Endothelial cell of umbilical vein (primary cell): Measurements from ENCODE around the gene MON1A. TPM values are rescaled to one million over a fixed set of nuclear protein-coding genes. Genes with fewer than 3 reads are reported as not detected.

ENCODE experiments used
- BruUV-seq: library from RNA; stranded (reverse); fragments of 400-500 nt; replicated peaks from 2 replicates; lab custom pipeline; 2021; lab: Mats Ljungman, UMichigan
- CTCF ChIA-PET: fragments of 300-600, 350-600 bp; sonication (Branson Sonifier 250); formaldehyde crosslinking; loops from one replicate; lab custom pipeline; 2021; ENCODE audit warnings: antibody characterized with exemption, inconsistent platforms; lab: Charles Lee
- POLR2A ChIA-PET: fragments of 300-600, 350-600 bp; sonication (Branson Sonifier 250); formaldehyde crosslinking; loops from one replicate; lab custom pipeline; 2021; ENCODE audit warnings: antibody characterized with exemption, inconsistent platforms; lab: Charles Lee
- DNase-seq: peaks from one replicate; pipeline ENCODE4 v3.0.0-alpha.2; 2011; ENCODE audit warnings: low read depth, low spot score
- FAIRE-seq: peaks from 2 replicates; lab custom pipeline; 2011; peaks lifted over from hg19 to GRCh38; lab: Jason Lieb, UNC
- H2AFZ ChIP-seq: 2 replicates; pipeline ENCODE4 v1.6.0; 2012; ENCODE audit warnings: low read depth, low read length, control low read depth, inconsistent platforms
- H3K27ac ChIP-seq: 2 replicates; pipeline ENCODE4 v1.5.1; 2011; ENCODE audit warnings: low read depth, mild to moderate bottlenecking, control low read depth, low read length, moderate library complexity; ENCODE audit not compliant: insufficient read depth
- H3K27me3 ChIP-seq, 2 experiments: 2 replicates each; pipeline versions ENCODE4 v1.6.0 to v1.6.1; 2011; ENCODE audit warnings: low read length in 2 of 2, mixed read lengths in 1 of 2; ENCODE audit not compliant: control insufficient read depth in 2 of 2, insufficient read depth in 2 of 2
- H3K36me3 ChIP-seq, 2 experiments: 2 replicates in 1 of 2; 3 replicates in 1 of 2; pipeline ENCODE4 v1.5.1; 2011; ENCODE audit warnings: low read length in 2 of 2, mild to moderate bottlenecking in 1 of 2, moderate library complexity in 1 of 2; ENCODE audit not compliant: control insufficient read depth in 2 of 2, insufficient read depth in 2 of 2; ENCODE audit errors: extremely low read depth in 1 of 2
- H3K4me1 ChIP-seq: 3 replicates; pipeline ENCODE4 v1.5.1; 2011; ENCODE audit warnings: mild to moderate bottlenecking, low read length; ENCODE audit not compliant: control insufficient read depth, insufficient read depth; ENCODE audit errors: extremely low read depth
- H3K4me2 ChIP-seq: 2 replicates; pipeline ENCODE4 v1.6.1; 2011; ENCODE audit warnings: low read length, control low read depth, mixed read lengths; ENCODE audit not compliant: insufficient read depth
- H3K4me3 ChIP-seq, 3 experiments: fragments of 200-600 bp in 1 of 3; sonication (generic), shearing (Covaris generic) in 1 of 3; replicated peaks in 1 of 3; 2 replicates each; pipeline ENCODE4 v1.5.1; 2011 to 2016; ENCODE audit warnings: control low read depth in 3 of 3, low read length in 3 of 3, mild to moderate bottlenecking in 2 of 3, inconsistent platforms in 1 of 3, low read depth in 1 of 3, moderate library complexity in 1 of 3; ENCODE audit not compliant: insufficient read depth in 1 of 3
- H3K79me2 ChIP-seq: 2 replicates; pipeline ENCODE4 v1.6.0; 2012; ENCODE audit warnings: low read length, inconsistent platforms; ENCODE audit not compliant: control insufficient read depth, insufficient read depth
- H3K9ac ChIP-seq: replicated peaks from 2 replicates; pipeline ENCODE3; 2011; ENCODE audit warnings: low read length, control low read depth; ENCODE audit not compliant: insufficient read depth; ENCODE audit errors: extremely low read depth
- H3K9me1 ChIP-seq: replicated peaks from 3 replicates; pipeline ENCODE4 v1.6.0; 2011; ENCODE audit warnings: mild to moderate bottlenecking, low read length; ENCODE audit not compliant: control insufficient read depth, insufficient read depth; ENCODE audit errors: extremely low read depth
- H3K9me3 ChIP-seq: replicated peaks from 2 replicates; pipeline ENCODE4 v1.5.1; 2012; ENCODE audit warnings: low read length, inconsistent platforms; ENCODE audit not compliant: control insufficient read depth, insufficient read depth
- H4K20me1 ChIP-seq: replicated peaks from 2 replicates; pipeline ENCODE3; 2011; ENCODE audit warnings: mild to moderate bottlenecking, low read length; ENCODE audit not compliant: control insufficient read depth, insufficient read depth; ENCODE audit errors: extremely low read depth
- EZH2 ChIP-seq: IDR thresholded peaks from 2 replicates; pipeline ENCODE4 v1.6.1; 2012; ENCODE audit warnings: borderline replicate concordance, low read depth, mild to moderate bottlenecking, moderate library complexity, low read length, inconsistent platforms; ENCODE audit not compliant: severe bottlenecking
- FOS ChIP-seq: IDR thresholded peaks from 2 replicates; pipeline ENCODE4 v1.6.1; 2011; ENCODE audit warnings: mild to moderate bottlenecking, low read length, moderate library complexity, borderline replicate concordance; ENCODE audit not compliant: insufficient read depth
- GATA2 ChIP-seq: IDR thresholded peaks from 2 replicates; pipeline ENCODE4 v1.7.0; 2011; ENCODE audit warnings: low read depth, mild to moderate bottlenecking, moderate library complexity, mixed read lengths, low read length; ENCODE audit not compliant: insufficient read length, insufficient read depth
- JUN ChIP-seq: IDR thresholded peaks from 2 replicates; pipeline ENCODE4 v1.6.1; 2011; ENCODE audit warnings: borderline replicate concordance, low read depth; ENCODE audit not compliant: insufficient read length, insufficient read depth
- MYC ChIP-seq: IDR thresholded peaks from one replicate; pipeline ENCODE4 v1.6.1; 2011; ENCODE audit warnings: mild to moderate bottlenecking, low read depth, low read length
- POLR2A ChIP-seq: IDR thresholded peaks from 2 replicates; pipeline ENCODE4 v1.6.1; 2012; ENCODE audit warnings: low read depth, mild to moderate bottlenecking, control low read depth, low read length
- POLR2AphosphoS5 ChIP-seq: IDR thresholded peaks from 2 replicates; pipeline ENCODE4 v1.6.1; 2012; ENCODE audit warnings: low read depth, mild to moderate bottlenecking, control low read depth, low read length, moderate library complexity; ENCODE audit not compliant: insufficient read depth
- dilution Hi-C: fragments of 300-500 bp; cut with MboI; formaldehyde crosslinking; loops from one replicate; pipeline ENCODE4 v1.15.0; 2019; ENCODE audit warnings: low sequenced_read_pairs; ENCODE audit not compliant: extremely low pct_ligation_motif_present
- intact Hi-C: fragments of 100-400 bp; cut with micrococcal nuclease; formaldehyde crosslinking; loops from one replicate; pipeline ENCODE4 v1.10.0; 2022
- polyA plus RNA-seq, 4 experiments: library from polyadenylated mRNA; depleted of rRNA in 3 of 4; stranded (reverse) in 3 of 4; unstranded in 1 of 4; fragments of >200 nt; gene quantifications; 2 replicates each; pipeline versions ENCODE4 v1.2.1 to v1.2.3, GENCODE V29; 2011 to 2012; ENCODE audit warnings: missing spikeins in 1 of 4
- total RNA-seq: library from RNA; stranded (reverse); gene quantifications from 2 replicates; pipeline ENCODE4 v1.2.3, GENCODE V29; 2021
- TF ChIP-seq, protein P1 (sequence below), 2 donors: IDR thresholded peaks; 1 replicate in 1 of 2; 2 replicates in 1 of 2; pipeline ENCODE4 v1.5.1; 2011; ENCODE audit warnings: low read length in 2 of 2, mild to moderate bottlenecking in 2 of 2, moderate library complexity in 2 of 2, control low read depth in 1 of 2, inconsistent platforms in 1 of 2, low read depth in 1 of 2; ENCODE audit not compliant: insufficient read depth in 1 of 2; ENCODE audit errors: extremely low read depth in 1 of 2
- TF ChIP-seq, protein P2 (sequence below): IDR thresholded peaks from 2 replicates; pipeline ENCODE4 v1.6.1; 2011; ENCODE audit not compliant: insufficient read depth, insufficient read length

MON1A gene
- total and polyA plus RNA-seq, 2 donors (not counting 3 experiments of a cell fraction or from before 2014, with no cell fraction given), result 17.5 to 31.1 TPM

DNA sequence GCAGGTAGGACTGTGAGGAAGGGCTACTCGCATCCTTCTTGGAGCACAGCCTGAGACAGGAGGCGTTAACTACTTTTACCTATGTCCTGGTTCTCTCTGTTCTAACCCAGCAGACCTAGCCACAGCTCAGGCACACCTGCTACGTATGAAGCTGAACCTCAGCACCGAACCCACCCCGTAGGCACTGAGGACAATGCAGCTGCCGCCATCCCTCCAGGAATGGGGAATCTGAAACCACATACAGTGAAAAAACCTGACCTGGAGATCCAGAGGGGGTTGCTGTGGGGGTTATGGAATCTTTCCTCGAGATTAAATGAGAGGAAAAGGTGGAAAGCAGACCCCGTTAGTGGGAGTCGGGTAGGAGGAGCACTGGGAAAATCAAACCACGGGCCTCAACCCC, 40.3 kb downstream of the MON1A start:
- dilution Hi-C loops, result no loop called here
- no peaks in the 10 kb centered on the region for H3K79me2 ChIP-seq
- H3K4me1 ChIP-seq, result no peaks in the 10 kb centered on the region
- POLR2A ChIA-PET, result no interaction called here
- no peaks in the 10 kb centered on the region for H4K20me1 ChIP-seq
- H3K4me3 ChIP-seq, result no peak overlapping the region
- TF ChIP-seq JUN, result no peak
- TF ChIP-seq EZH2, result no peak
- TF ChIP-seq POLR2A, result no peak
- TF ChIP-seq, protein P1, sequence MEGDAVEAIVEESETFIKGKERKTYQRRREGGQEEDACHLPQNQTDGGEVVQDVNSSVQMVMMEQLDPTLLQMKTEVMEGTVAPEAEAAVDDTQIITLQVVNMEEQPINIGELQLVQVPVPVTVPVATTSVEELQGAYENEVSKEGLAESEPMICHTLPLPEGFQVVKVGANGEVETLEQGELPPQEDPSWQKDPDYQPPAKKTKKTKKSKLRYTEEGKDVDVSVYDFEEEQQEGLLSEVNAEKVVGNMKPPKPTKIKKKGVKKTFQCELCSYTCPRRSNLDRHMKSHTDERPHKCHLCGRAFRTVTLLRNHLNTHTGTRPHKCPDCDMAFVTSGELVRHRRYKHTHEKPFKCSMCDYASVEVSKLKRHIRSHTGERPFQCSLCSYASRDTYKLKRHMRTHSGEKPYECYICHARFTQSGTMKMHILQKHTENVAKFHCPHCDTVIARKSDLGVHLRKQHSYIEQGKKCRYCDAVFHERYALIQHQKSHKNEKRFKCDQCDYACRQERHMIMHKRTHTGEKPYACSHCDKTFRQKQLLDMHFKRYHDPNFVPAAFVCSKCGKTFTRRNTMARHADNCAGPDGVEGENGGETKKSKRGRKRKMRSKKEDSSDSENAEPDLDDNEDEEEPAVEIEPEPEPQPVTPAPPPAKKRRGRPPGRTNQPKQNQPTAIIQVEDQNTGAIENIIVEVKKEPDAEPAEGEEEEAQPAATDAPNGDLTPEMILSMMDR (IDR thresholded peaks at IDR 0.05; ENCODE audit: extremely low read depth in 1 of 2, insufficient read depth in 1 of 2, low read depth in 1 of 2, low read length in 2 of 2), result no peak
- FAIRE-seq (no peak), DNase-seq (no peak)
- no peaks in the 10 kb centered on the region for H3K9me3 ChIP-seq
- no peaks in the 10 kb centered on the region for H3K9me1 ChIP-seq
- no peak overlapping the region for H2AFZ ChIP-seq
- H3K36me3 ChIP-seq, result no peaks in the 10 kb centered on the region
- CTCF ChIA-PET, result interaction anchor here (1.0 to 2.4 kb wide), 2 partner anchors 11 to 39 kb away, joined by 3 to 11 read pairs; no protein-coding TSS in a partner anchor
- no peaks in the 10 kb centered on the region for H3K27me3 ChIP-seq
- BruUV-seq, result no TSS peak
- no peak overlapping the region for H3K27ac ChIP-seq
- no peak overlapping the region for H3K9ac ChIP-seq
- H3K4me2 ChIP-seq, result no peak overlapping the region
- intact Hi-C loops, result no loop called here

DNA sequence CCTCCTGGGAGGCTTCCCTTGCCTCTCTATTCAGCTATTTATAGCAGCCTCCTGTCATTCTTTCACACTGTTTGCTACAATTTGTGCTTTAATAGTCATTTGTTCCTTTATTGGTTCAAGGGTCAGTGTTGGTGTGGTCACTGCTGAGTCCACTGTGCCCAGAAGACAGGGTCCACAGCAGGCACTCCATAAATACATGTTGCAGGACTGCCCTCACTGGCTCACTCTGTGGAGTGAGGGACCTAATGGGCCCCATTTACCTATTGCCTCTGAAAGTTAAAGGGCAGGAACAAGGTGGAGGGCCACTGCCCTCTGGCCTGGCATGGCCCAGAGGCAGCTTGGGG, 42.7 kb downstream of the MON1A start:
- H3K9ac ChIP-seq, result no peak overlapping the region
- H3K4me1 ChIP-seq, result no peaks in the 10 kb centered on the region
- no peak overlapping the region for H2AFZ ChIP-seq
- DNase-seq (no peak), FAIRE-seq (no peak)
- H3K9me3 ChIP-seq, result no peaks in the 10 kb centered on the region
- no TSS peak for BruUV-seq
- TF ChIP-seq MYC (no peak), FOS (no peak), POLR2AphosphoS5 (no peak), JUN (no peak), POLR2A (no peak), EZH2 (no peak), GATA2 (no peak)
- TF ChIP-seq, protein P2, sequence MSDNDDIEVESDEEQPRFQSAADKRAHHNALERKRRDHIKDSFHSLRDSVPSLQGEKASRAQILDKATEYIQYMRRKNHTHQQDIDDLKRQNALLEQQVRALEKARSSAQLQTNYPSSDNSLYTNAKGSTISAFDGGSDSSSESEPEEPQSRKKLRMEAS, result no peak
- TF ChIP-seq, protein P1 (IDR thresholded peaks at IDR 0.05; ENCODE audit: extremely low read depth in 1 of 2, insufficient read depth in 1 of 2, low read depth in 1 of 2, low read length in 2 of 2), result no peak
- intact Hi-C loops, result no loop called here
- H3K27ac ChIP-seq, result no peak overlapping the region
- no peak overlapping the region for H3K4me2 ChIP-seq
- dilution Hi-C loops, result no loop called here
- H3K79me2 ChIP-seq, result no peaks in the 10 kb centered on the region
- no peak overlapping the region for H3K4me3 ChIP-seq
- H4K20me1 ChIP-seq, result no peaks in the 10 kb centered on the region
- CTCF ChIA-PET, result interaction anchor here (0.9 kb wide), 1 partner anchor 13 kb away, joined by 3 read pairs; no protein-coding TSS in a partner anchor
- POLR2A ChIA-PET, result no interaction called here
- H3K27me3 ChIP-seq, result peaks cover 3 to 5% of the 10 kb centered on the region in 2 experiments
- H3K36me3 ChIP-seq, result no peaks in the 10 kb centered on the region
- no peaks in the 10 kb centered on the region for H3K9me1 ChIP-seq
